ENCODE data around the gene MLF2. TPM values are rescaled to one million over a fixed set of nuclear protein-coding genes. Genes with fewer than 3 reads are reported as not detected.

Gene MLF2
- polyA plus RNA-seq, 1 donor from 2014 or later, result 134 TPM

GRCh38 chr12:6700646-6701051, 52.3 kb downstream of the MLF2 start, which contains the start of gene PIANP:
TSS of gene PIANP (minus strand) at chr12:6700815. CDS start at chr12:6698061, 2,754 bp downstream.
- peak within 1 kb of the TSS; percentile 97 for H3K4me3 ChIP-seq (ENCODE audit: low read length)

GRCh38 chr12:6699989-6700645, 52.8 kb downstream of the MLF2 start:
- no peak for TF ChIP-seq SMC3 (conservative IDR thresholded peaks at IDR 0.05; ENCODE audit: poor library complexity)
- no peak for TF ChIP-seq EZH2 (IDR thresholded peaks at IDR 0.05; ENCODE audit: borderline replicate concordance, insufficient read depth, low read length, poor library complexity, severe bottlenecking)
- no peak for TF ChIP-seq CTCF (IDR thresholded peaks at IDR 0.05; ENCODE audit: poor library complexity, severe bottlenecking)
- TF ChIP-seq MXI1 (conservative IDR thresholded peaks at IDR 0.05; ENCODE audit: poor library complexity, severe bottlenecking), result peak; percentile 22
- TF ChIP-seq POLR2AphosphoS5 (IDR thresholded peaks at IDR 0.05), result peak; percentile 3
- TF ChIP-seq, protein P1, sequence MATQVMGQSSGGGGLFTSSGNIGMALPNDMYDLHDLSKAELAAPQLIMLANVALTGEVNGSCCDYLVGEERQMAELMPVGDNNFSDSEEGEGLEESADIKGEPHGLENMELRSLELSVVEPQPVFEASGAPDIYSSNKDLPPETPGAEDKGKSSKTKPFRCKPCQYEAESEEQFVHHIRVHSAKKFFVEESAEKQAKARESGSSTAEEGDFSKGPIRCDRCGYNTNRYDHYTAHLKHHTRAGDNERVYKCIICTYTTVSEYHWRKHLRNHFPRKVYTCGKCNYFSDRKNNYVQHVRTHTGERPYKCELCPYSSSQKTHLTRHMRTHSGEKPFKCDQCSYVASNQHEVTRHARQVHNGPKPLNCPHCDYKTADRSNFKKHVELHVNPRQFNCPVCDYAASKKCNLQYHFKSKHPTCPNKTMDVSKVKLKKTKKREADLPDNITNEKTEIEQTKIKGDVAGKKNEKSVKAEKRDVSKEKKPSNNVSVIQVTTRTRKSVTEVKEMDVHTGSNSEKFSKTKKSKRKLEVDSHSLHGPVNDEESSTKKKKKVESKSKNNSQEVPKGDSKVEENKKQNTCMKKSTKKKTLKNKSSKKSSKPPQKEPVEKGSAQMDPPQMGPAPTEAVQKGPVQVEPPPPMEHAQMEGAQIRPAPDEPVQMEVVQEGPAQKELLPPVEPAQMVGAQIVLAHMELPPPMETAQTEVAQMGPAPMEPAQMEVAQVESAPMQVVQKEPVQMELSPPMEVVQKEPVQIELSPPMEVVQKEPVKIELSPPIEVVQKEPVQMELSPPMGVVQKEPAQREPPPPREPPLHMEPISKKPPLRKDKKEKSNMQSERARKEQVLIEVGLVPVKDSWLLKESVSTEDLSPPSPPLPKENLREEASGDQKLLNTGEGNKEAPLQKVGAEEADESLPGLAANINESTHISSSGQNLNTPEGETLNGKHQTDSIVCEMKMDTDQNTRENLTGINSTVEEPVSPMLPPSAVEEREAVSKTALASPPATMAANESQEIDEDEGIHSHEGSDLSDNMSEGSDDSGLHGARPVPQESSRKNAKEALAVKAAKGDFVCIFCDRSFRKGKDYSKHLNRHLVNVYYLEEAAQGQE (IDR thresholded peaks at IDR 0.05; ENCODE audit: borderline replicate concordance), result peak; percentile 29
- peak; percentile 53 for TF ChIP-seq TAF1 (IDR thresholded peaks at IDR 0.05; ENCODE audit: low read depth)
- no peaks in the 10 kb centered on the region for H3F3A ChIP-seq (ENCODE audit: insufficient read depth, low read length, poor library complexity, severe bottlenecking)
- no peaks in the 10 kb centered on the region for H3K9me3 ChIP-seq (ENCODE audit: low read length)
- peak overlapping the region; percentile 88 for H3K4me2 ChIP-seq (ENCODE audit: low read length)
- H2AFZ ChIP-seq (ENCODE audit: low read depth, low read length), result peak overlapping the region; percentile 80
- H4K20me1 ChIP-seq (ENCODE audit: insufficient read depth), result no peaks in the 10 kb centered on the region
- H3K4me3 ChIP-seq (ENCODE audit: low read length), result peak overlapping the region; percentile 97
- no peaks in the 10 kb centered on the region for H3K36me3 ChIP-seq (ENCODE audit: insufficient read depth, low read length)
- H3K79me2 ChIP-seq (replicated peaks; ENCODE audit: insufficient read depth, low read length), result peaks cover 8% of the 10 kb centered on the region
- H3K27me3 ChIP-seq (ENCODE audit: insufficient read depth, low read depth, low read length), result no peaks in the 10 kb centered on the region
- peak overlapping the region; percentile 96 for H3K9ac ChIP-seq (ENCODE audit: low read length)
- no peaks in the 10 kb centered on the region for H3K9me2 ChIP-seq (ENCODE audit: insufficient read depth, low read length)
- peak overlapping the region; percentile 77 for H3K27ac ChIP-seq (ENCODE audit: low read length)

More at GRCh38 chr12:6700646-6701051, 52.3 kb downstream of the MLF2 start, which contains the start of gene PIANP:
- Histone ChIP-seq H3K9ac (ENCODE audit: low read length) (peak within 1 kb of the TSS; percentile 96), H3K9me2 (ENCODE audit: insufficient read depth, low read length) (no peaks in the 10 kb centered on the region), H4K20me1 (ENCODE audit: insufficient read depth) (no peaks in the 10 kb centered on the region), H3K9me3 (ENCODE audit: low read length) (no peaks in the 10 kb centered on the region), H3K4me2 (ENCODE audit: low read length) (peak within 1 kb of the TSS; percentile 91), H2AFZ (ENCODE audit: low read depth, low read length) (peak within 1 kb of the TSS; percentile 80), H3K27ac (ENCODE audit: low read length) (peak within 1 kb of the TSS; percentile 77), H3K79me2 (replicated peaks; ENCODE audit: insufficient read depth, low read length) (peaks cover 8% of the 10 kb centered on the region), H3K27me3 (ENCODE audit: insufficient read depth, low read depth, low read length) (no peaks in the 10 kb centered on the region), H3K36me3 (ENCODE audit: insufficient read depth, low read length) (no peaks in the 10 kb centered on the region), H3F3A (ENCODE audit: insufficient read depth, low read length, poor library complexity, severe bottlenecking) (no peaks in the 10 kb centered on the region)
- TF ChIP-seq TAF1 (IDR thresholded peaks at IDR 0.05; ENCODE audit: low read depth), result no peak
- peak; percentile 36 for TF ChIP-seq SMC3 (conservative IDR thresholded peaks at IDR 0.05; ENCODE audit: poor library complexity)
